ENCODE data around the gene PSIP1. TPM values are rescaled to one million over a fixed set of nuclear protein-coding genes. Genes with fewer than 3 reads are reported as not detected.

PSIP1 gene
- total RNA-seq (10 to 100 TPM; 16.3 to 31.7 (median 21.3) TPM), polyA plus RNA-seq (10 to 100 TPM; 13.6 to 26.2 TPM)
- long read RNA-seq, donor 1, transcript PSIP1-203 (16 exons, 3,391 nt) = major isoform, 12 of 33 reads
- long read RNA-seq, donor 1, partial matches to known transcripts = 15 of 33 reads
- long read RNA-seq, donor 1, other reads (novel, unspliced or antisense) = 5 of 33 reads
- long read RNA-seq, donor 2, transcript PSIP1-203 (16 exons, 3,391 nt) = minor isoform, 5 of 41 reads
- long read RNA-seq, donor 2, transcript PSIP1-204 (16 exons, 3,364 nt) = major isoform, 9 of 41 reads
- long read RNA-seq, donor 2, partial matches to known transcripts = 19 of 41 reads
- long read RNA-seq, donor 2, other reads (novel, unspliced or antisense) = 7 of 41 reads
- long read RNA-seq, donor 3, partial matches to known transcripts = 8 of 12 reads
- long read RNA-seq, donor 3, other reads (novel, unspliced or antisense) = 3 of 12 reads

DNA sequence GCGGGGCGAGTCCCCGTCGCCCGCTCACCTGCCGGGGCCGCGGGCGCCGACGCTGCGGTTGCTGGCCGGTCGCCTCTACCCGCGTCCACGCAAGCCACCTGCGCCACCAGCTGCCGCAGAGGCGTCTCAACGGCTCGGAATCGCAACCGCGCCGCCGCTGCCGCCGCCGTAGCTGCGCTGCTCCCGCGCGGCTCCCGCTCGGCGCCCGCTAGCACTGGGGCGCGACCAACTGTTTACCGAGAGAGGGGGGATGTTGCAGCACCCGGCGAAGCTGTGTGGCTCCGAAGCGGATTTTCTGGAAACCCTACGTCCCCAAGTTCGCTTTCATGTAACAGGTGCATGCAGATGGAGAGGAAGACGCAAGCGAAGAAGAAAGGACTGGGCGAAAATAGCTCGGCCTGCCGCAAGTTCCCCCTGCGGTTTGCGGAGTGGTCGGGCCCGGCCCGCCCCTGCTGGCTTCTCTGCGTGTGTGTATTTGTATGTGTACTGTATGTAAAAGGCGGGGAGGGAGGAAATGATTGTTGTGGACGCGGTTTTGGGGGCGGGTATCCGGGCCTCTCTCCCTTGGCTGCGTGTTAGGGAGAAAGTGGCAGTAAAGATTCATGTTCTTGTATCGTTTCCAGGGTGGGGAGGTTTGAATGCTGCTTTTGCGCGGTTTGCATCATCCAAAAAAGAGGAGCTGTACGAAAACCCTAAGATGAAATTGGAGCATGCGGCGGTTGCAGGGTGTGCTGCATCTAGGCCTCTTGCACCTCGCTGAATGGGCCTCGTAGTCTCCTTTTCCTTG is at the start of gene PSIP1:
TSS of gene PSIP1 (minus strand) at position 182 of the 787 bp plus-strand sequence. CDS start 782 bp downstream, outside the sequence.
- peak; percentile 81 for DNase-seq
- WGBS, 2 donors = 0% methylated on average over 63 to 72 of the region's 72 CpGs
- Histone ChIP-seq H3K9me3 (no peaks in the 10 kb centered on the region), H3K4me1 (peaks cover 0 to 32% (median 18%) of the 10 kb centered on the region in 9 donors), H3K4me3 (peak within 1 kb of the TSS; percentile 69 to 98 (median 96)), H3K27ac (peak within 1 kb of the TSS; percentile 87 to 98 (median 94)), H3K36me3 (peaks cover 0 to 31% (median 0%) of the 10 kb centered on the region in 9 donors), H3K27me3 (no peaks in the 10 kb centered on the region)
- intact Hi-C loops (cut with DNase I) = loop anchor here in 2 of 10 donors (1.0 to 10.0 kb wide), 4 partner anchors 41 to 86 kb away; partner anchors contain the start of genes CCDC171 (in 1 of the 2) and SNAPC3 (in 1 of the 2)
- ATAC-seq = peak; percentile 92 to 97 (median 94)
- TF ChIP-seq, protein P1, sequence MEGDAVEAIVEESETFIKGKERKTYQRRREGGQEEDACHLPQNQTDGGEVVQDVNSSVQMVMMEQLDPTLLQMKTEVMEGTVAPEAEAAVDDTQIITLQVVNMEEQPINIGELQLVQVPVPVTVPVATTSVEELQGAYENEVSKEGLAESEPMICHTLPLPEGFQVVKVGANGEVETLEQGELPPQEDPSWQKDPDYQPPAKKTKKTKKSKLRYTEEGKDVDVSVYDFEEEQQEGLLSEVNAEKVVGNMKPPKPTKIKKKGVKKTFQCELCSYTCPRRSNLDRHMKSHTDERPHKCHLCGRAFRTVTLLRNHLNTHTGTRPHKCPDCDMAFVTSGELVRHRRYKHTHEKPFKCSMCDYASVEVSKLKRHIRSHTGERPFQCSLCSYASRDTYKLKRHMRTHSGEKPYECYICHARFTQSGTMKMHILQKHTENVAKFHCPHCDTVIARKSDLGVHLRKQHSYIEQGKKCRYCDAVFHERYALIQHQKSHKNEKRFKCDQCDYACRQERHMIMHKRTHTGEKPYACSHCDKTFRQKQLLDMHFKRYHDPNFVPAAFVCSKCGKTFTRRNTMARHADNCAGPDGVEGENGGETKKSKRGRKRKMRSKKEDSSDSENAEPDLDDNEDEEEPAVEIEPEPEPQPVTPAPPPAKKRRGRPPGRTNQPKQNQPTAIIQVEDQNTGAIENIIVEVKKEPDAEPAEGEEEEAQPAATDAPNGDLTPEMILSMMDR (IDR thresholded peaks at IDR 0.05) = peak in 2 of 9 donors; percentile 11 to 16

DNA sequence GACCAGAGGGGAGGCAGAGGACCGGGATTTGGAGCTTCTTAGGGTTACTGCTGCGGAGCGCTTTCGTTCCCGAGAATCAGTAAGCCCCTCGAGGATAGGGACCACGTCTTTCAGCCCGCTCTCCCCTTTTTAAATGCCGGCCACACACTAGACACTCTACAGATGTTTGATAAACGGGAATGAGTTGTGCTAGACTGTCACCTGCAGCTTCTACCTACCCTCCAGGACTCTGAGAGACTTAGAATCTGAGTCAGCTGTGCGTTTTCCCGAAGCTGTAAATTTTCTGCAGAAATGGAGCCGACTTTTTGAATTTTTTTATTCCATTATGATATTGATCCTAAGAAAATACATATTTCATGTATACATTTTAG is 42.7 kb upstream of the PSIP1 start:
- H3K27ac ChIP-seq = peak overlapping the region in 9 of 10 donors; percentile 76 to 91 (median 85)
- 2% methylated on average over 13 of the region's 13 CpGs for WGBS, 2 donors
- peak in 3 of 8 donors; percentile 2 to 6 (median 5) for ATAC-seq

DNA sequence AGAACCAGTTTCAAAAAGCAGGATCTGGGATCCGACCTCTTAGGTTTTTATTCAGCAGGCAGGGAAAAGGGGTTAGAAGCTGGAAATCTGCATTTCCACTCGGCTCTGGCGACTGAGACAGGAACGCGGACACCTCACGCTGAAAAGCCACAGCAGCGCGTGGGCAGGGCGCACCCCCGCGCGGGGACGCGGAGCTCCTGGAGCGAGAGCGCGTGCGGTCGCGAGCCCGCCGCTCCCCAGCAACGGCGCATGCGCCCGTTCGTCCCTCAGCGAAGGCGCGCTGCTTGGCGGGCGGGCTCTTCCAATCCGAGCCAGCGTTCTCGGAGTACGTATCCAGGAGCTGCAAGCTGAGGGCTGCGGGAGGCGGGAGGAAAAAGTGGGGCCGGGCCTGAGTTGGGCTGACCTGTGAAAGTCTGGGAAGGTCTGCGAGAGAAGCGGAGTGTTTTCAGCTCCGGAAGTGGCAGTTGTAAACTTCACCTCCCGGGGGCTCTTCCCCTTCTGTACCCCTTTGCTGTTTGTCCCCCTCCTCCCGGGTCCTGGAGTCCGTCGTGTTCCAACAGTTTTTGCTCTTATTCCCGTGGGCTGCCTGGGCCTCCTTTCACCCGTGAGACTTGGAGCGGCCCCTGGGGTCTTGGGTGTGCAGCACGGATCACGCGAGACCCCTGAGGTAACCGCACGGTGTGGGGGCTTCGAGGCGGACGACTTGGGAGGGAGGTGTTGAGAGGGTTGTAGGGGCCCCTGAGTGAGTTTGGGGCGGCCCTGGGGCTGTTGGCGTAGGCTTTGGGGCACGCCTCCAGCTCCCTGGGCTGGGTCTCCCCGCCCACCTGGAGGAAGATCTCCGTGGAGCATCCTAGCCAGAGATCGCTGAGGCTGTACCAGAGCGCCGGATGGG is 42.1 kb upstream of the PSIP1 start, which contains the start of gene CCDC171:
TSS of gene CCDC171 (plus strand) at position 408 of the 892 bp plus-strand sequence. CDS start 11,046 bp downstream, outside the sequence.
- DNase-seq (peak; percentile 93 to 94), ATAC-seq (peak; percentile 97 to 99 (median 98))
- H3K4me1 ChIP-seq = peaks cover 0 to 14% (median 9%) of the 10 kb centered on the region in 9 donors
- TF ChIP-seq, protein P1 (IDR thresholded peaks at IDR 0.05) = no peak
- H3K9me3 ChIP-seq = no peaks in the 10 kb centered on the region
- H3K27me3 ChIP-seq = no peaks in the 10 kb centered on the region
- WGBS, 2 donors = 0 to 1% methylated on average over 65 of the region's 65 CpGs
- H3K27ac ChIP-seq = peak within 1 kb of the TSS in 9 of 10 donors; percentile 76 to 91 (median 85)
- peak within 1 kb of the TSS; percentile 48 to 88 (median 76) for H3K4me3 ChIP-seq
- intact Hi-C loops (cut with DNase I) = loop anchor here in 4 of 10 donors (1.0 to 10.0 kb wide), 6 partner anchors 41 to 258 kb away; partner anchors contain the start of genes SNAPC3 (in 2 of the 4) and PSIP1 (in 1 of the 4)
- H3K36me3 ChIP-seq = no peaks in the 10 kb centered on the region

More for the DNA sequence above, 42.7 kb upstream of the PSIP1 start:
- no peak for DNase-seq
- Histone ChIP-seq H3K4me1 (peaks cover 0 to 14% (median 9%) of the 10 kb centered on the region in 9 donors), H3K27me3 (no peaks in the 10 kb centered on the region), H3K36me3 (no peaks in the 10 kb centered on the region), H3K9me3 (no peaks in the 10 kb centered on the region), H3K4me3 (peak overlapping the region; percentile 48 to 88 (median 76))
- intact Hi-C loops (cut with DNase I) = loop anchor here in 4 of 10 donors (5.0 to 10.0 kb wide), 4 partner anchors 41 to 259 kb away; partner anchors contain the start of genes PSIP1 (in 1 of the 4) and SNAPC3 (in 1 of the 4)
- TF ChIP-seq, protein P1 (IDR thresholded peaks at IDR 0.05) = no peak

Measured in heart right ventricle (tissue), 16 donors.